GM04504 (cell line): ENCODE results near the gene CTDSP2.
"Not testable (repeated sequence)": the region's sequence is repeated elsewhere in the genome, so short reads cannot be mapped to it uniquely, and the experiment has no call there.

Experiments
- DNase-seq: peaks from one replicate; pipeline ENCODE4 v3.0.0-alpha.2; 2012; ENCODE audit warnings: low read depth

CTDSP2 gene

DNA sequence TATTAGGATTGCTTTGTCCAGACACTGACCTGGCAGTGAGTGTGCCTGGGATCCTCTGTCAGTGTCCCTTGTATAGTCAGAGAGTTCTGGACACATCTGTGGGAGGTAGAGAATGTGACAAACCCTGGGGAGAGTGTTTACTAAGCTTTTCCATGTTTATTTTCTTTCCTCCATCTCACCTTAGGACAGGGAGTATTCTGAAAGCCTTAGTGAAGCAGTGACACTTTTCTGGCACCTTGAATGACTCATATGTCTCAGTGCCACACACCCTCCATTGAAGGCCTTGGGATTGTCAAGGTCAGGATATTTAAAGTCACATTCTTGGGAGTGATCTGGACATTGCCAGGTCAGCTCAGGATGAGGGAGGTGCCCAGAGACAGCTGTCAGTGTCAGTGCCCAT is 34.9 kb upstream of the CTDSP2 start:
- no peak for DNase-seq

DNA sequence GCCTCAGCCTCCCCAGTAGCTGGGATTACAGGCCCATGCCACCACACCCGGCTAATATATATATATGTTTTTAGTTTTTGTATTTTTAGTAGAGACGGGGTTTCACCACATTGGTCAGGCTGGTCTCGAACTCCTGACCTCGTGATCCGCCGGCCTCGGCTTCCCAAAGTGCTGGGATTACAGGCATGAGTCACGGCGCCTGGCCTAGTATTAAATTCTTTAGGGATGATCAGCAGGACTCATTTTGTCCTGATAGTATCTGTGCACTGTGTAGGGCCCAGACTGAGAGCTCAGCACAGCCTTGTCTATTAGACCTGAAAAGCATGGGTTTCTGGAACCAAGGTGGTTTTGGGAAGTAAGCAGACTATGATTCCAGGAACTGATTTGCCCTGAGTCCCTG is 34.5 kb upstream of the CTDSP2 start:
- DNase-seq: not testable (repeated sequence)

DNA sequence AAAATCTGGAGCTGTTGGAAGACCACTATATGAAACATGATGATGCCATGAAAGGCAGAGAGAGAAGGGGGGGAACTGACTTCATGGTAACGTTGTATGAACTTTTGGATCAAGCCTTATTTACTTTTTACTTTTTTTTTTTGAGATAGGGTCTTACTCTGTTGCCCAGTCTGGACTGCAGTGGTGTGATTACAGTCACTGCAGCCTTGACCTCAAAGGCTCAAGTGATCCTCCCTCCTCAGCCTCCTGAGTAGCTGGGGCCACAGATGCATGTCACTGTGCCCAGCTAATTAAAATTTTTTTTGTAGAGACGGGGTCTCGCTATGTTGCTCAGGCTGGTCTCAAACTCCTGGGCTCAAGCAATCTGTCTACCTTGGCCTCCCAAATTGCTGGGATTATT is 31.3 kb upstream of the CTDSP2 start:
- DNase-seq: no peak

DNA sequence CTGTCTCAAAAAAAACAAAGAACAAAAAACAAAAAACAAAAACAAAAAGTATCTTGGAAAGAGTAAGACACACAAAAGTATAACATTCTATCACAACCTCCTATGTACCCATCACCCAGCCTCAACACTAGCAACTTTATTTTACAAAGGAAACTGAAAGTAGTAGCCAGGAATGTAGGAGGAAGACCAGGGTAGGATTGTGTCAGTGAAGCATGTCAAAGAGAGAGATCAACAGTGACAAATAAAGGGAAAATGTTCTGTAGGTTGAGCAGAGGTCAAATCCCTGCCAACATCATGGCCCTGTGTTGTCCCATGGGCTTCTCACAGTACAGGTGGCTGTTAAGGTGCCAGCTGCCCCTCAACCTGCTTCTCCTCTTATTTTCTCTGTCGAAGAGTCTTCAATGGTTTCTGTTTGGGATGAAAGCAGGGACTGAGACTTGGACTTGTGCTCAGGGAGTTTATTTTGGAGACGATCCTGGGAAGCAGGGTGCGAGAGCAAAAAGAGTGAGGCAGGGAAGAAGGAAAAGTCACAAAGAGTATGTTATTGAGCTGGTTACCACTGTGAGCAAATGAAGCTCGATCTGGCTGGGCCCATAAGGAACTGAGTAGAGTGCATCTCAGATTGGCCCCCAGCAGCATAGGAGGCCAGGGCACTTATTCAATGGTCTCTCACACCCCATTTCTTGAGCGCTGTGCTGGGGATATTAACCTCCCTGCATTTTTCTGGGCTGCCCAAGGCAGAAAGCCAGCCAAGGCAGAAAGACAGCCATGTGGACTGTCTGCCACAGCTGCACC is 29.4 kb upstream of the CTDSP2 start:
- DNase-seq: no peak

DNA sequence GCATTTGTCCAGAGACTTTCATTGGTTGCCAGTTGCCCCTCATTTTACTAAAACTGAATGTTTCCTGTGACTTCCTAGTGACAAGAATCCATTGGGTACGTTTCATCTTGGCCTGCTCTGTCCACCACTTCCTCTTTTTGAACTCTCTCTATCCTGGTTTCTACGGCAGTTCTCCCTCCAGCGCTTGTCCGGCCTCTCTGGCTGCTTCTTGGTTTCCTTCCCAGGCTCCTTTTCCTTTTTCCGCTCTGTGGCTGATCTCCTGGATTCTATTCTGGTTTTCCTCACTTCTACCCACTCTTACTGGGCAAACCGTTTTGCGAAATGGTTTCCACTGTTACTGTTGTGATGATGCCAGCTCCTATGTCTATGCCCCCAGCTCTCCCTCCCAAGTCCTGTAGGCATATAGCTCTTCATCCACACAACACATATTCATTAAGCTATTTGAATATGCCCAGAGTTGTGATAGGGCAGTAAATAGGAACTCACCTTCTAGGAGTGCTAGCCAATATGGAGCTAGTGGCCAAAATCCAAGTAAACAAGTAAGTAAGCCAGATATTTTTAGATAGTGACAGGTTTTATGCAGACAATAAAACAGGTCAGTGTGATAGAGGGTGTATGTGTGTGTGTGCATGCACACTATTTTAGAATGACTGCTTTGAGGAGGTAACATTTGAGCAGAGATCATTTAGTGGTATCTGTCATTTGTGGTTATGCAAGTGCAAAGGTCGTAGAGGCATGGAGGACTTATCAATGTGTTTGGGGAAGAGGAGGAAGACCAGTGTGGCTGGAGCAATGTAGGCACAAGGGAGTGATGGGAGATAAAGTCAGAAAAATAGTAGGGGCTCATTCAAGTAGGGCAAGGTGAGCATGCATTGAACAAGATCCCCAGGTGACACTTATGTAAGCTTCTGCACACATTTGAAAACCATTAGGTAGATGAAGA is 27.9 kb upstream of the CTDSP2 start:
- DNase-seq: no peak

DNA sequence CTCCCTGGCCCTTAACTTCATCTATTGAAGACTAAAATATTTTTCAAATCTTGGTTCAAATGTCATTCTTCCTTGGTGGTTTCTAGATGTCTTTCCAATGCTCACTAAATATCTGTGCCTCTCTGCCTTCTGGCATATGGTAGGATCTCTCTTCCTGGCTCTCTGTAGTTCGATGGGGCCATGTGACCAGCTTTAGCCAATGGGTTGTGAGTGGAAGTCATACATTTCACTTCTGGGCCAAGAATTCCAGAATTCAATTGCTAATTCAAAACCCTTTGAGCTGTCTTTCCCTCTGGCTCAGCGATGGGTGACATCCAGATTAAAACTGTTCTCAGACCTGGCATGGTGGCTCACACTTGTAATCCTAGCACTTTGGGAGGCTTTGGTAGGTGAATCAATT is 25.8 kb upstream of the CTDSP2 start:
- DNase-seq: no peak

DNA sequence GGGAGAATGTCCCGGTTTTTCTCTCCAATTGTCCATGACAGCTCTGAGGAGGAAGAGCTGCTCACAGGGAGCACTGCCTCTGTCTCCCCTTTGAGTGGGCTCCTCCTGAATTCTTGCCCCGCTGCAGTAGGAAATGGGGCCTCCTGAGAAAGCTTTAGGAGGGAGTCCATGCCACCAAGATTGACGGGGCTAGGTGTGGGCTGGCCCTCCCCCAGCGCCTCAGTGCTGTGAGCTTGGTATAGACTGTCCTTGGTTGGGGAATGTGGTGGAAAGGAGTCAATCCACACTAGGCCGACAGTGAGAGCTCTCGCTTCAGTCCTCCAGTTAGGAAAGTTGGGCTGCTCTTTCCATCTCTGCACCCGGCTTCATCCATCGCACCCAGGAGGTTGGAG is 23.4 kb upstream of the CTDSP2 start:
- DNase-seq: no peak

DNA sequence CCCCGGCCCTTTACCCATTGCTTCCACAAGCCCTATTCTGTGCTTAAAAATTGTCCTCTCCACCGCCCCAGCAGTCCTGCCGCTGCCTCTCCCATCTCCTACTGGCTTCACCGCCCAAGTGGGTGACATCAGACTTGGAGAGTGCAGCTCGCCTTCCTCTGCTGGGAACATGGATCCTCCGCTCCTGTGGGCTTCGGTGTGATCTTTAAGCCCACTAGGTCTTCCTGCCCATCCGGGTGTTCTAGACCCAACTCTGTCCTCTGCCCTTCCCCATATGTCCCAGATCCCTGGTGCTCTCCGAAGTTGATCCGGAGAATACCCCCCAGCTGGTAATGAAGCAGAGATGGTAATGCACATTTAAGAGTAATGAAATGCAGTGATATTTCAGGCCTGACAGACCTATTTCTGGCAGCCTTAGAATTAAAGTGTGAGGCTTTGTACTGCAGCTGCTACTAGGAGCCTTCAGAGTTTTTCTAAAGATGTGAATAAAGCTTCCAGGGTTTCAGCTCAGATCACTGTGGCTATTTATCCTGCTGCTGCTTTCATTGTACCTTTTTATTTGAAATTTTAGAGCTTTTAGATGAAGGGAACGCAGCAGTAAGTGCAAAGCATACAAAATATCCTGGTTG is 22.9 kb upstream of the CTDSP2 start:
- no peak for DNase-seq

DNA sequence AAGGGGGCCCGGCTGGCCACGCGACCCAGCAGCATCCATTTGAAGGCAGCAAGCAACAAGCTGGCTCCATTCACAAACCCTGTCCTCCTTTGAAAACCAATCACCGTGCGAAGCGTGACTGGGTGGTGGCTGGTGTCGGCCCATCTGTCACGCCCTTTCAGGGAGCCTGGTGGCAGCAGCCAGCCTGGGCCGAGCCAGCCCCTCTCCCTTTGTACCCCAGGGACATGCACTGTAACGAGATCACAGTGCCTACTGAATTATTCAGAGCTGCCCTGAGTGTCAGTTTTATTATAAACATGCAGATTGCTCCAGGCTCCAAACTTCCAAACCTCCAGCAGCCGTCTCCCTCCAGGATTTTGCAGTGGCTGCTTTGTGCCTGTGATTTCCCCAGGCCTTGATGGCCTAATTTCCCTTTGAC is 22.3 kb upstream of the CTDSP2 start:
- no peak for DNase-seq

DNA sequence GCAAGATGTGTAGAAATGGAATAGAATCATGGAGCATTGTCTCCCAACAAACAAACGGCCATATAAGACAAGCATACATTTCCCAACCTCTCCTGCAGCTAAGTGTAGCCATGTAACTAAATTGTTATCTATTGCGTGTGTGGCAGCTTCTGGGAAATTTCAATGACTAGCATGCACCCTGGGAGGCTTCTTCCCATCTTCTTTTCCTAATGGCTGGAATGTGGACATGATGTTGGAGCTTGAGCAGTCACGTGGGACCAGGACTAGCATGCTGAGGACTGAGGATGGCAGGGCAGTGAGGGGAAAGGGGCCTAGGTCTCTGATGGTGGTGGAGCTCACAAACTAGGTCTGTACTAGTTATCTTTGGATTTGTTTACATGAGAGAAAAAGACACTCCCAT is 21.7 kb upstream of the CTDSP2 start:
- DNase-seq: no peak

DNA sequence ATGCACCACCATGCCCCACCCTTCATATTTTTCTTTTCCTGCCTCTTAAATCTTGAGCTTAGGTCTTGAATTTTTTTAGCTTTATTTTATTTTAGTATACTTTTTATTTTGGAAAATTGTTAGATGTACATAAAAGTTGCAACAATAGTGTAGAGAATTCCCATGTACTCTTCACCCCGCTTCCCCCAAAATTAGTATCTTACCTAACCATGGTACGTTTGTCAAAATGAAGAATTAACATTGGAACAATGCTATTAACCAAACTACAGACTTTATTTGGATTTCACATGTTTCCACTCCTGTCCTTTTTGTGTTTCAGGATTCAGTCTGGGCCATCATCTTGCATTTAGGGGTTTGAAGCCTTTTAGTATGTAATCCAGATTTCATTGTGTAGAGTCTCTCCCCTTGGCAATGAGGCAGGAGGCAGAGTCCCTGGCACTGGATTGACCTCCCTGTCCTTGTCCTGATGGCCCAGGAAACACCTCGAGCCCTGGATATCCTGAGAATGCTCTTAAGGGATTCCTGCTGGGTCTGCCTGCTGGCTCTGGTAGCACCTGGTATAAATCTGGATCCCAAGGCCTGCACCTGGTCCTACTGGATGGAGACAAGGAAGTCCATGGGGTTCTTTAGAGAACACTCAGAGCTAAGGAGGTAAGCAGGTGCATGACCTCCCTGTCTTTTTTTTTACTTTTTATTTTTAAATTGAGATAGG is 19.9 kb upstream of the CTDSP2 start:
- DNase-seq: no peak

DNA sequence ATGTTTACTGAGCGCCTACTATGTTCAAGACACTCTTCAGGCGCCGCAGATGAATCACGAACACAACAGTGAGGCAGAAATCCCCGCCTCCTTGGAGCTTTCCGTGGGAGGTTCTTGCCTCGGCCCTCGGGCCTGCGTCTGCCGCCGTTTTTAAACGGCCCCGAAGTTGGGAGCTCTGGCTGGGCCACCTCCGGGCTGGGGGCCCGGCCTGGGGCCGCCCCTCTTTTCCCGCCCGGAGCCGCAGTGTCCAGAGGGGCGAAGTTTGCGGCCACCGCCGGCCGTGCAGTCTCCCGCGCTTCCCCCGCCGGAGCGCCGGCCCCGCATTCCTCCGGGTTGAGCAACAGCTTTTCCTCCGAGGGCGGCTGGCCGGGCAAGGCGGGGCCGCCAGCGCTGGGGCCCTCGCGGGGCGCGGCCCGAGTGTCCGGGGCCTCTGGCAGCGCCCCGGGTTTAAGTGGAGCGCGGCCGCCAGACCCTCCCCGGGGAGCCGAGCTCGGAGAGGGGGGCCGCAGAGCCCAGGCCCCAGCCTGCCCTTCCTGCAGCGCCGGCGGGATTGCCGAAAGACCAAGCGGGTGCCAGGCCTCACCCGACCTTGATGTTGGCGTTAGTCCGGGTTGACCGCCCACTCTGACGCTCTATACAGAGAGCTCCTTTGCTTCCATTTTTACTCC is 18.7 kb upstream of the CTDSP2 start:
- no peak for DNase-seq

DNA sequence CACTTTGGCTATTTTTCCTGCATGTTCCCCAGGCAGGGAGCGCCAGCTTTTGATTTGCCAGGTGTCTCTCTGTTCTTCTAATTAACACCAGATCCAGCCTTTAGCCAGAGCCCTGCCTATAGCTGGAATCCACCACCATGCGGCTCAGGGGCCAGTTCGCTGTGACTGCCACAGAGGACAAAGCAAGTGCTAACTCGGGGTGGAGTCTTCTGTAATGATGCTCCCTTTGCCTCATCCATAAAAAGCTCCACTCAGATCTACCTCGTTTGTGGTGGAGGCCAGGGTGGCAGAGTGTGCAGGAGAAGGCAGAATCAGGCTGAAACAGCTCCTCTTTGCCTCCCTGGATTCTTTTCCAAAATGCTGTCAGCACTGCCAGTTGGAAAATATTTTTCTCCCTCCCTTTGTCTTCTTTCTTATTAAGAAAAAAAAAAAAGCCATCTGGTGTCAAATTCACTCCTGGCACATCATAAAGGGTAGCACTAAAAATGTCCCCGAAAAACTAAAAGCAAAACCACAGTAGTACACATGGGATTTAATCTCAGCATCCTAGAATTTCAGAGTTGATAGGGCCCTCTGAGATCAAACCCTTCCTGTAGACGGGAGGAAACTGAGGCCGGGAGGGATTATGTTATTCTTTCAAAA is 18.0 kb upstream of the CTDSP2 start:
- no peak for DNase-seq

DNA sequence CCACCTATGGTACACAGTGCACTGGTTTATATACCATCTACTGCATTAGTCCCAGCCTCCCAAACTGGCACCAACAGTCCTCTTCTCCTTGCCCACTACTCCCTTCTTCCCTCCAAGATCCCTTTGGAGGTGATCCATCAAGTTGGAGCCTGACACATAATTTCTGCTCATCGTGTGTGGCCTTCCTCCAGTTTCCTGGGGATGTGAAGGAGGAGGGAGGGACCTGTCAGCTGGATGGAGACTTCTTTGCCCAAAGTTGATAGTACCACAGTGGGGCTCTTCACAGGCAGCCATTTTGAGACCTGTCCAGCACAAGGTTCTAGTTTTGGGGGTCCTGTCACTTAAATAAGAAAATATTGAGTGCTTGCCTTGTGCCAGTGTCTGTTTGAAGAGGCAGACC is 17.1 kb upstream of the CTDSP2 start:
- no peak for DNase-seq

DNA sequence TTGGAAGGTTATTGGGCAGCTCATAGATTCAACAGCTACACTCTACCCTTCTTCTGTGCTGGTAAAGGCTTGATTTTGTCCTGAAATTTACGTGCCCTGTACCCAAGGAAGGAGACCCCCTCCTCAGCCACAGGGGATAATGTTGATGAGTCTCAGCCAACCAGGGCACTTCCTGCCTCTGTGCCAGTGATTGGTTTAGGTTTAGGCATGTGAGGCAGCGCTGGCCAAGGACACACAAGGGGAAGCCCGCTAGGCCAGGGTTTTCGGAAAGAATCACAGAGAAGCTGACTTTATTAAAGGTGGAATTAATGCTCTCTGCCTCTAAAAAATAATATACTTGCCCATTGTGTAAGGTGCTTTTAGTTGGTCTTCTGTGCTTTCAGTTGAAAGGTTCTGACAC is 15.4 kb upstream of the CTDSP2 start:
- no peak for DNase-seq

DNA sequence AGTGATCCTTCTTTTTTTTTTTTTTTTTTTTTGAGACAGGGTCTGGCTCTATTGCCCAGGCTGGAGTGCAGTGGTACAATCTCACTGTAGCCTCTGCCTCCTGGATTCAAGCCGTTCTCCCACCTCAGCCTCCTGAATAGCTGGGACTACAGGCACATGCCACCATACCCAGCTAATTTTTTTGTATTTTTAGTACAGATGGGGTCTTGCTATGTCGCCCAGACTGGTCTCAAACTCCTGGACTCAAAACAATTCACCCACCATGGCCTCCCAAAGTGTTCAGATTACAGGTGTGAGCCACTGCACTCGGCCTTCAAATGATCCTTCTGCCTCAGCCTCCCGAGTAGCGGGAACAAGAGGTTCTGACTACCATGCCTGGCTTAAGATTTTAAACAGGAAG is 14.4 kb upstream of the CTDSP2 start:
- DNase-seq: not testable (repeated sequence)

DNA sequence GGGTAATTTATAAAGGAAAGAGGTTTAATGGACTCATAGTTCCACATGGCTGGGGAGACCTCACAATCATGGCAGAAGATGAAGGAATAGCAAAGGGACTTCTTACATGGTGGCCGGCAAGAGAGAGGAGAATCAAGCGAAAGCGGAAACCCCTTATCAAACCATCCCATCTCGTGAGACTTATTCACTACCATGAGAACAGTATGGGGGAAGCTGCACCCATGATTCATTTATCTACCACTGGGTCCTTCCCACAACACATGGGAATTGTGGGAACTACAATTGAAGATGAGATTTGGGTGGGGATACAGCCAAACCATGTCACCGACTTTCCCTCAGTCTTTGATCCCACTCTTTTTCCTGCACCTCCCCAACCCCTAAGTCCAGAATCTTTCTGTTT is 12.6 kb upstream of the CTDSP2 start:
- no peak for DNase-seq

DNA sequence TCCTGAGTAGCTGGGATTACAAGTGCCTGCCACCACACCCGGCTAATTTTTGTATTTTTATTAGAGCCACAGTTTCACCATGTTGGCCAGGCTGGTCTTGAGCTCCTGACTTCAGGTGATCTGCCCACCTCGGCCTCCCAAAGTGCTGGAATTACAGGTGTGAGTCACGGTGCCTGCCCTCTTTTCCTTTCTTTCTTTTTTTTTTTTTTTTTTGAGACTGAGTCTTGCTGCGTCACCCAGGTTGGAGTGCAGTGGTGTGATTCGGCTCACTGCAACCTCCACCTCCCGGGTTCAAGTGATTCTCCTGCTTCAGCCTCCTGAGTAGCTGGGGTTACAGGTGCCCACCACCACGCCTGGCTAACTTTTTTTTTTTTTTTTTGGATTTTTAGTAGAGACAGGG is 11.6 kb upstream of the CTDSP2 start:
- not testable (repeated sequence) for DNase-seq

DNA sequence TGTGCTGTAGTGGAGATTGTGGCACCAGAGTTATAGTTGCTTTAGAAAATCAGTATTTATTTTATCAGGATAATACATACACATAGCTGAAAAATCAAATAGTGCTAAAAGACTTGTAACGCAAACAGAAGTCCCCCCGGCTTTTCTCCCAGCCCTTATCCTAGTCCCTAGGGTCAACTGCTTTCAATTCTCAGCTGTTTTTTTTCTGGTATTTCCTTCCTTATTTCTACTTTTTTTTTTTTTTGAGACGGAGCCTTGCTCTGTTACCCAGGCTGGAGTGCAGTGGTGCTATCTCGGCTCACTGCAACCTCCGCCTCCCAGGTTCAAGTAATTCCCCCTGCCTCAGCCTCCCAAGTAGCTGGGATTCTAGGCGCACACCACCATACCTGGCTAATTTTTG is 8.4 kb upstream of the CTDSP2 start:
- DNase-seq: no peak

DNA sequence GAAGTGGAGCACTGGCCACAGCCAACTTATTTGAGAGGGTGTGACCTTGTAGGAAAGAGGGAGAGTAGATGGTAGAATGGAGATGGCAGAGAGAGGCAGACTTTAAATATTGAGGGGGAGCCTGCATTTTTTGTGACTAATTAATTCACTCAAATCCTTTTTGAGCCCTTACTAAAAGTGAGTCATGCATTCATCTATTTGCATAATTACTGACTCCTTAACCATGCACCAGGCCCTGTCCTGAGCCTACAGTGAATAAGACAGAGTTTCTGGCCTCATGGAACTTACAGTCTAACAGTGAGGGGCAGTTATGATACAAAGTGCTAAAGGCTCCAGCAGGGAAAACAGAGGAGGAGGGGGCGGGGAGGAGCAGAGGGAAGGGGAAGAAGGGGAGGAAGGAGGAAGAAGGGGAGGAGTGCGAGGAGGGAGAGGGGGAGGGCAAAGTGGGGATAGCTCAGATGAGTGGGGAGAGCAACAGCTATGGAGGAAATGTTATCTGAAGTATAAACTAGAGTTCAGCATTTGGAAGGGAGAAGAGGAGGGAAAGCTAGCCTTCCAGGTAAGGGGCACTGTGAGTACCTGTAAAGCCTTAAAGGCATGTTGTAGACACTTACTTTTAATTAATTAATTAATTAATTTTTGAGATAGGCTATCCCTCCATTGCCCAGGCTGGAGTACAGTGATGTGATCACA is 7.5 kb upstream of the CTDSP2 start:
- no peak for DNase-seq
